Measurements from ENCODE around the gene BABAM1. TPM values are rescaled to one million over a fixed set of nuclear protein-coding genes. Genes with fewer than 3 reads are reported as not detected.

The BABAM1 gene
- total and polyA plus RNA-seq, 9 of the 15 experiments (the other 6 are each of a cell fraction or from before 2014, with no cell fraction given): 14.7 to 160 (median 113) TPM

- TF ChIP-seq CCNT2 (IDR thresholded peaks at IDR 0.05; ENCODE audit: borderline replicate concordance, extremely low read depth, insufficient read length, low read depth, low read length): peak; percentile 38
- TF ChIP-seq, protein P1, sequence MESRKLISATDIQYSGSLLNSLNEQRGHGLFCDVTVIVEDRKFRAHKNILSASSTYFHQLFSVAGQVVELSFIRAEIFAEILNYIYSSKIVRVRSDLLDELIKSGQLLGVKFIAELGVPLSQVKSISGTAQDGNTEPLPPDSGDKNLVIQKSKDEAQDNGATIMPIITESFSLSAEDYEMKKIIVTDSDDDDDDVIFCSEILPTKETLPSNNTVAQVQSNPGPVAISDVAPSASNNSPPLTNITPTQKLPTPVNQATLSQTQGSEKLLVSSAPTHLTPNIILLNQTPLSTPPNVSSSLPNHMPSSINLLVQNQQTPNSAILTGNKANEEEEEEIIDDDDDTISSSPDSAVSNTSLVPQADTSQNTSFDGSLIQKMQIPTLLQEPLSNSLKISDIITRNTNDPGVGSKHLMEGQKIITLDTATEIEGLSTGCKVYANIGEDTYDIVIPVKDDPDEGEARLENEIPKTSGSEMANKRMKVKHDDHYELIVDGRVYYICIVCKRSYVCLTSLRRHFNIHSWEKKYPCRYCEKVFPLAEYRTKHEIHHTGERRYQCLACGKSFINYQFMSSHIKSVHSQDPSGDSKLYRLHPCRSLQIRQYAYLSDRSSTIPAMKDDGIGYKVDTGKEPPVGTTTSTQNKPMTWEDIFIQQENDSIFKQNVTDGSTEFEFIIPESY (CRISPR knock-in tag; IDR thresholded peaks at IDR 0.05): peak; percentile 72; the same call in 1 of the 2 replicates
- TF ChIP-seq, protein P2, sequence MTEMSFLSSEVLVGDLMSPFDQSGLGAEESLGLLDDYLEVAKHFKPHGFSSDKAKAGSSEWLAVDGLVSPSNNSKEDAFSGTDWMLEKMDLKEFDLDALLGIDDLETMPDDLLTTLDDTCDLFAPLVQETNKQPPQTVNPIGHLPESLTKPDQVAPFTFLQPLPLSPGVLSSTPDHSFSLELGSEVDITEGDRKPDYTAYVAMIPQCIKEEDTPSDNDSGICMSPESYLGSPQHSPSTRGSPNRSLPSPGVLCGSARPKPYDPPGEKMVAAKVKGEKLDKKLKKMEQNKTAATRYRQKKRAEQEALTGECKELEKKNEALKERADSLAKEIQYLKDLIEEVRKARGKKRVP (CRISPR knock-in tag; IDR thresholded peaks at IDR 0.05): no peak
- no peak for TF ChIP-seq ELF4 (CRISPR knock-in tag; IDR thresholded peaks at IDR 0.05)
- TF ChIP-seq, protein P3, sequence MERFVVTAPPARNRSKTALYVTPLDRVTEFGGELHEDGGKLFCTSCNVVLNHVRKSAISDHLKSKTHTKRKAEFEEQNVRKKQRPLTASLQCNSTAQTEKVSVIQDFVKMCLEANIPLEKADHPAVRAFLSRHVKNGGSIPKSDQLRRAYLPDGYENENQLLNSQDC (CRISPR knock-in tag; IDR thresholded peaks at IDR 0.05): no peak
- no peak; the same call in 1 of the 2 replicates for TF ChIP-seq ARID1B (IDR thresholded peaks at IDR 0.05)
- peak; percentile 73 for TF ChIP-seq RB1 (IDR thresholded peaks at IDR 0.05; ENCODE audit: low read depth)
- TF ChIP-seq CHCHD3 (CRISPR knock-in tag; IDR thresholded peaks at IDR 0.05): no peak
- no peak for TF ChIP-seq BRF1 (IDR thresholded peaks at IDR 0.05; ENCODE audit: borderline replicate concordance, extremely low read depth, insufficient read length)
- TF ChIP-seq, protein P4, sequence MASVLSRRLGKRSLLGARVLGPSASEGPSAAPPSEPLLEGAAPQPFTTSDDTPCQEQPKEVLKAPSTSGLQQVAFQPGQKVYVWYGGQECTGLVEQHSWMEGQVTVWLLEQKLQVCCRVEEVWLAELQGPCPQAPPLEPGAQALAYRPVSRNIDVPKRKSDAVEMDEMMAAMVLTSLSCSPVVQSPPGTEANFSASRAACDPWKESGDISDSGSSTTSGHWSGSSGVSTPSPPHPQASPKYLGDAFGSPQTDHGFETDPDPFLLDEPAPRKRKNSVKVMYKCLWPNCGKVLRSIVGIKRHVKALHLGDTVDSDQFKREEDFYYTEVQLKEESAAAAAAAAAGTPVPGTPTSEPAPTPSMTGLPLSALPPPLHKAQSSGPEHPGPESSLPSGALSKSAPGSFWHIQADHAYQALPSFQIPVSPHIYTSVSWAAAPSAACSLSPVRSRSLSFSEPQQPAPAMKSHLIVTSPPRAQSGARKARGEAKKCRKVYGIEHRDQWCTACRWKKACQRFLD (CRISPR knock-in tag; IDR thresholded peaks at IDR 0.05): peak; percentile 10; the same call in 1 of the 2 replicates
- peak; percentile 67 for TF ChIP-seq MBD2 (IDR thresholded peaks at IDR 0.05; ENCODE audit: borderline replicate concordance, low read depth)
- peak; percentile 39 for TF ChIP-seq PHF20 (IDR thresholded peaks at IDR 0.05; ENCODE audit: partially characterized antibody)
- peak; percentile 22 for TF ChIP-seq U2AF1 (optimal IDR thresholded peaks at IDR 0.05; ENCODE audit: low read depth, low read length)
- no peak for TF ChIP-seq HINFP (tag; conservative IDR thresholded peaks at IDR 0.05; ENCODE audit: low read depth)
- TF ChIP-seq NFIX (CRISPR knock-in tag; IDR thresholded peaks at IDR 0.05; ENCODE audit: low read depth): no peak
- TF ChIP-seq ZNF174 (CRISPR knock-in tag; IDR thresholded peaks at IDR 0.05): no peak
- no peak for TF ChIP-seq SRSF3 (IDR thresholded peaks at IDR 0.05; ENCODE audit: insufficient read depth, low read length)
- TF ChIP-seq ZNF12 (CRISPR knock-in tag; IDR thresholded peaks at IDR 0.05): no peak
- TF ChIP-seq BHLHE40 (IDR thresholded peaks at IDR 0.05; ENCODE audit: low read length): peak; percentile 81
- no peak for TF ChIP-seq ZFPM2 (CRISPR knock-in tag; IDR thresholded peaks at IDR 0.05)
- no peak for TF ChIP-seq NCOA4 (IDR thresholded peaks at IDR 0.05; ENCODE audit: partially characterized antibody)
- TF ChIP-seq SIRT6 (IDR thresholded peaks at IDR 0.05; ENCODE audit: low read depth, low read length): no peak
Measured at GRCh38 chr19:17305517-17306284, 38.5 kb downstream of the BABAM1 start, which contains the start of gene MRPL34 (continued).

Measured in K562 (cell line).